ENCODE results near the gene KDM4F.

KDM4F gene

DNA sequence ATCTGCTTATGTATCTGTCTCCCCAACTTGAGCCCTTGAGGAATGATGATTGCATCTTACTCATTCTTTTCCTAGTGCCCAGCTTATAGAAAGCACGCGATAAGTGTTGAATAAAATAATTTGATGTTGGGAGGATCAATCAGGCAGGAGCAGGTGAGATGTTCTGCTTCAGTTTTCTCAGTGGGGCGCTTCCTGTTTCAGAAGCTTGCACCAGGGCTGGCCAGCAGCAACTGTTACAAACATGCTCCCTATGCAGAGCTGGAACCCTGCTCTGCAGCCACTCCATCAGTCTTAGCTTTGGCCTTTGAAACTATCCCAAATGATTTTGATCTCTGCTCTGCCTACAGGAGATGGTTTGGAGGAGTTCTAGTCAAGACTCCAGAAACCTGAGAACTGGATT, 44.3 kb downstream of the KDM4F start:
- CTCF ChIA-PET: interaction anchor here (0.8 to 13.5 kb wide), 18 partner anchors 9 to 668 kb away, joined by 3 to 306 read pairs (median 4); partner anchors contain the start of gene SRSF8
- no peak for DNase-seq (ENCODE audit: extremely low spot score)
- POLR2A ChIA-PET: interaction anchor here (1.9 kb wide), 1 partner anchor 25 kb away, joined by 4 read pairs; no protein-coding TSS in a partner anchor
- TF ChIP-seq, protein P1, sequence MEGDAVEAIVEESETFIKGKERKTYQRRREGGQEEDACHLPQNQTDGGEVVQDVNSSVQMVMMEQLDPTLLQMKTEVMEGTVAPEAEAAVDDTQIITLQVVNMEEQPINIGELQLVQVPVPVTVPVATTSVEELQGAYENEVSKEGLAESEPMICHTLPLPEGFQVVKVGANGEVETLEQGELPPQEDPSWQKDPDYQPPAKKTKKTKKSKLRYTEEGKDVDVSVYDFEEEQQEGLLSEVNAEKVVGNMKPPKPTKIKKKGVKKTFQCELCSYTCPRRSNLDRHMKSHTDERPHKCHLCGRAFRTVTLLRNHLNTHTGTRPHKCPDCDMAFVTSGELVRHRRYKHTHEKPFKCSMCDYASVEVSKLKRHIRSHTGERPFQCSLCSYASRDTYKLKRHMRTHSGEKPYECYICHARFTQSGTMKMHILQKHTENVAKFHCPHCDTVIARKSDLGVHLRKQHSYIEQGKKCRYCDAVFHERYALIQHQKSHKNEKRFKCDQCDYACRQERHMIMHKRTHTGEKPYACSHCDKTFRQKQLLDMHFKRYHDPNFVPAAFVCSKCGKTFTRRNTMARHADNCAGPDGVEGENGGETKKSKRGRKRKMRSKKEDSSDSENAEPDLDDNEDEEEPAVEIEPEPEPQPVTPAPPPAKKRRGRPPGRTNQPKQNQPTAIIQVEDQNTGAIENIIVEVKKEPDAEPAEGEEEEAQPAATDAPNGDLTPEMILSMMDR (IDR thresholded peaks at IDR 0.05; ENCODE audit: control extremely low read depth, extremely low read depth, low read depth, missing control alignments): no peak

DNA sequence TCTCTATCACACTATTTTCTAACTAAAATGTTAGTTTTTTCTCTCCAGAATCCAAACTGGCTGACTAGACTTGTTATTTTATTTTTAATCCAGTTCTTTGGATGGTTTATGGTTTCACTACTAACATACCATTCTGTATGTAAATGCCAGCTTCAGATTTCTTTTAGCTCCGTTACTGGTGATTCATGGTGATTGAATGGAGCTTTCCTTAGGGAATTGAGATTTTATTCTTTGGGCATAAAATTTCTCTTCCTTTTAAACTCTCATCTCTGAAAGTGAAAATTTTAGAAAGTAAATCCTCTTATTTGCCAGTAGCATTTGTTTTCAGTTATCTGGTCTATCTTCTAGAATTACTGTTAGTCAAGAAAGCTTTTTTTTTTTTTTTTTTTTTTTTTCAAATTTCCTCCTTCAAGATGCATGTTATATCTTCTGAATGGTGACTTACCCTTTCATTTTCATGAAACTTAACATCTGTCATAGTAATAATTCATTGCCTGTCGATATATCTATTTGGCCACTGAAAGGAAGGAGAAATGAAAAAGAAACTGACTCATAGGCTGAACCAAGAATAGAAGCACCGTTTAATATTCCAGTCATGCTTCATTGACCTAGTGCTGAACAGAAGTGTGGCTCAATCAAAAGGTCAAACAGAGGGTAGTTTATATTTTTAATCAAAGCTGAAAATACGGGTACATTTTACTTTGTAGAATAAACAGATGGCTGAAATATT, 46.8 kb downstream of the KDM4F start:
- CTCF ChIA-PET: interaction anchor here (1.1 to 13.5 kb wide), 3 partner anchors 20 to 41 kb away, joined by 3 to 306 read pairs (median 4); partner anchors contain the start of gene SRSF8
- DNase-seq (ENCODE audit: extremely low spot score): peak; percentile 61
- POLR2A ChIA-PET: no interaction called here
- TF ChIP-seq, protein P1 (IDR thresholded peaks at IDR 0.05; ENCODE audit: control extremely low read depth, extremely low read depth, low read depth, missing control alignments): no peak

DNA sequence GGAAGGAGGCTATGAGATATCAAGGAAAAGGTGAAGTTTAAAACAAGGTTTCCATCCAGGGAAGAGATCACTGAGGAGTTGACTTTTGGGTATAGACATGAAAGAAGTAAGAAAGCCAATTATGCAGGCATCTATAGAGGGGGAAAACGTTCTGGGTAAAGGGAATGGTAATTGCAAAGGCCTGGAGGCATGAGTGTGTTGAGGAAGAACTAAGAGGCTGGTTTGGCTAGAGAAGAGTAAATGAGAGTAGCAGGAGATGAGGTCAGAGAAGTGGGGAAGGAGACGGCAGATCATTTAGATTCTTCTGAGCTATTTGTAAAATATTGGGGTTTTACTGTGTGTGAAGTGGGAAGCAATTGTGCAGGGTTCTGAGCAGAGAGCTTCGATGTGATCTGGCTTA, 48.0 kb downstream of the KDM4F start:
- CTCF ChIA-PET: interaction anchor here (1.1 to 13.5 kb wide), 5 partner anchors 8 to 55 kb away, joined by 3 to 306 read pairs (median 4); partner anchors contain the start of genes ENDOD1 and SRSF8

DNA sequence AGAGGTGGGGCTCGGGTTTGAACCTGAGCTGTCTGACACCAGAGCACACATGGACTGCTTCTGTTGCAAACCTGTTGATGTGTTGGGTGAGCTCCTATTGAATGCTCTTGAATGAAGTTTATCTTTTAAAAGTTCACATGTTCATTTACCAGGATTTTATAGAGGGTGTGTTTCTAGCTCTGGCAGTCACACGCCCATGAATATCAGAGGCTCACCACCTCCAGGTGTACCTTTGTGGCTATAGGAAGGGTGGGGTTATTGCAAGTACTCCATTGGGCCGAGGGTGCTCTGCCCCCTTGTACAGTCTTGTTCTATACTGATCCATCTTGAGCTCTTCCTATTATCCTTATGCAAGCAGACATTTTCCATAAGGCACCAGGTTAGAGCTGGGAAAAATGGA, 49.6 kb downstream of the KDM4F start:
- DNase-seq (ENCODE audit: extremely low spot score): no peak
- TF ChIP-seq, protein P1 (IDR thresholded peaks at IDR 0.05; ENCODE audit: control extremely low read depth, extremely low read depth, low read depth, missing control alignments): no peak
- ChIA-PET POLR2A (interaction anchor here (1.1 kb wide), 1 partner anchor 8 kb away, joined by 3 read pairs; no protein-coding TSS in a partner anchor), CTCF (interaction anchor here (0.6 to 13.5 kb wide), 9 partner anchors 9 to 607 kb away, joined by 3 to 306 read pairs (median 4); partner anchors contain the start of genes ENDOD1 and SRSF8)

More for the DNA sequence above, 48.0 kb downstream of the KDM4F start:
- DNase-seq (ENCODE audit: extremely low spot score): no peak
- POLR2A ChIA-PET: no interaction called here
- TF ChIP-seq, protein P1 (IDR thresholded peaks at IDR 0.05; ENCODE audit: control extremely low read depth, extremely low read depth, low read depth, missing control alignments): no peak

DNA sequence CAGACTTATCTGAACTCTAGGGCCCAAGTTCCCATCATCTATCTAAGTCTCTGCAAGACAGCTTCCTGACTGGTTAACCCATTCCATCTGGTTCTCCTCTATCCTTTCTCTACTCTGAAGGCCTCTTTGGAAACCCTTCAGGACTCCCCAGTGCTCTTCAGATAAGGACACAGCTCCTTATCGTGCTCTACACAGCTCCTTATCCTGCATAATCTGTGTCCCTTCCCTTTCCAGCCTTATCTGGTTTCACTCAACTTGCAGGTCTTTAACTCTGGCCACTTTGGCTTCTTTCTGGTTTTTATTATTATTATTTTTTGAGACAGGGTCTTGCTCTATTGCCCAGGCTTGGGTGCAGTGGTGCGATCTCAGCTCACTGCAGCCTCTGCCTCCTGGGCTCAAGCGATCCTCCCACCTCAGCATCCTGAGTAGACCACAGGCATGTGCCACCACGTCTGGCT, 51.0 kb downstream of the KDM4F start:
- ChIA-PET CTCF (interaction anchor here (2.7 to 13.5 kb wide), 2 partner anchors 8 to 24 kb away, joined by 14 to 306 read pairs; partner anchors contain the start of gene SRSF8), POLR2A (no interaction called here)
- TF ChIP-seq, protein P1 (IDR thresholded peaks at IDR 0.05; ENCODE audit: control extremely low read depth, extremely low read depth, low read depth, missing control alignments): no peak
- DNase-seq (ENCODE audit: extremely low spot score): no peak

All from GM10248 (cell line).